Ishikawa (cell line): Measurements from ENCODE around the gene FGF2.

Source experiments
- CEBPB ChIP-seq: IDR thresholded peaks from 2 replicates; pipeline ENCODE4 v1.6.1; 2012
- EGR1 ChIP-seq: IDR thresholded peaks from 2 replicates; pipeline ENCODE4 v1.6.1; 2012
- RAD21 ChIP-seq: IDR thresholded peaks from 2 replicates; pipeline ENCODE4 v1.6.1; 2012; ENCODE audit warnings: low read depth
- YY1 ChIP-seq: IDR thresholded peaks from 2 replicates; pipeline ENCODE4 v1.6.1; 2012; ENCODE audit warnings: low read depth
- TF ChIP-seq, protein P1 (sequence below): IDR thresholded peaks from 2 replicates; pipeline ENCODE4 v1.6.1; 2012

FGF2 gene

DNA sequence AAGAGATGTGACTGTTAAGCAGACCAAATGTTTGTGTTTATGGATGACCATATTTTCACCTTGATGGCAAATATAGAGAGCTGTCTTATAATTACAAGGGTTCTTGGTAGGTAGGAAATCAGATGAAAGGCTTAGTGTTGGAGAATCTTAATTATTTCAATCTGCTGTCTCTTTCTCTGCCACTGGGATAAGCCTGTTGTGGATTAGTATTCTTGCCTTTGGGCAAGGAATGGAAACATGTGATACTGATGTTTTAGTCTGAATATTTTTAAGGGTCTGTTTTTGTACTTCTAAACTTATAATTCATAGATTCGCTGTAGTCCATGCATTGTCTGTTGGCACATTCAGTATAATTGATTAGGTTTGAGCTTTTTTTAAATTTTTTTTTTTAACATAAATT, 119.5 kb downstream of the FGF2 start:
- no peak for TF ChIP-seq YY1
- no peak for TF ChIP-seq CEBPB
- no peak for TF ChIP-seq RAD21
- TF ChIP-seq EGR1: no peak
- TF ChIP-seq, protein P1, sequence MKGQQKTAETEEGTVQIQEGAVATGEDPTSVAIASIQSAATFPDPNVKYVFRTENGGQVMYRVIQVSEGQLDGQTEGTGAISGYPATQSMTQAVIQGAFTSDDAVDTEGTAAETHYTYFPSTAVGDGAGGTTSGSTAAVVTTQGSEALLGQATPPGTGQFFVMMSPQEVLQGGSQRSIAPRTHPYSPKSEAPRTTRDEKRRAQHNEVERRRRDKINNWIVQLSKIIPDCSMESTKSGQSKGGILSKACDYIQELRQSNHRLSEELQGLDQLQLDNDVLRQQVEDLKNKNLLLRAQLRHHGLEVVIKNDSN: no peak
